Lung (tissue), 12 donors: Measurements from ENCODE around the gene CCDC102A. TPM values are rescaled to one million over a fixed set of nuclear protein-coding genes. Genes with fewer than 3 reads are reported as not detected.

Experiments
- ATAC-seq: fragments of 200-7000 bp; cut with Tn5 transposase; one replicate; pipeline ENCODE4 v1.9.1; 2020; ENCODE audit warnings: moderate number of reproducible peaks; ENCODE audit not compliant: insufficient read depth, low FRiP score
- DNase-seq, 3 donors: peaks; one replicate each; pipeline ENCODE4 v3.0.0-alpha.2; 2013 to 2017
- H3K27ac ChIP-seq, 2 donors: one replicate each; pipeline ENCODE4 v1.5.1; 2013; ENCODE audit warnings: mild to moderate bottlenecking in 2 of 2, moderate library complexity in 2 of 2, control low read depth in 1 of 2, inconsistent platforms in 1 of 2, low read depth in 1 of 2, low read length in 1 of 2
- H3K27me3 ChIP-seq, 3 donors: one replicate each; pipeline ENCODE4 v1.5.1; 2013; ENCODE audit warnings: low read length in 2 of 3; ENCODE audit not compliant: control insufficient read depth in 3 of 3, insufficient read depth in 3 of 3
- H3K36me3 ChIP-seq, 4 donors: one replicate each; pipeline ENCODE4 v1.5.1; 2013; ENCODE audit warnings: low read length in 4 of 4, mild to moderate bottlenecking in 1 of 4, moderate library complexity in 1 of 4; ENCODE audit not compliant: control insufficient read depth in 4 of 4, insufficient read depth in 4 of 4
- H3K4me1 ChIP-seq, 5 donors: one replicate each; pipeline ENCODE4 v1.5.1; 2013; ENCODE audit warnings: low read length in 5 of 5, mild to moderate bottlenecking in 2 of 5, moderate library complexity in 1 of 5; ENCODE audit not compliant: control insufficient read depth in 5 of 5, insufficient read depth in 5 of 5
- H3K4me3 ChIP-seq: one replicate; pipeline ENCODE4 v1.5.1; 2013; ENCODE audit warnings: mild to moderate bottlenecking, control low read depth, moderate library complexity
- H3K9ac ChIP-seq, 2 donors: one replicate each; pipeline ENCODE4 v1.5.1; 2013; ENCODE audit warnings: low read length in 2 of 2, control low read depth in 1 of 2; ENCODE audit not compliant: insufficient read depth in 1 of 2
- H3K9me3 ChIP-seq, 4 donors: one replicate each; pipeline ENCODE4 v1.5.1; 2013; ENCODE audit warnings: low read length in 3 of 4, mild to moderate bottlenecking in 1 of 4, moderate library complexity in 1 of 4; ENCODE audit not compliant: control insufficient read depth in 4 of 4, insufficient read depth in 3 of 4
- CTCF ChIP-seq: IDR thresholded peaks from 2 replicates; pipeline ENCODE4 v1.5.1; 2012; ENCODE audit warnings: mild to moderate bottlenecking; ENCODE audit errors: control extremely low read depth, extremely low read depth
- WGBS, 2 donors: extraction: QIAGEN DNeasy Blood & Tissue Kit; methylation state at CpG; one replicate each; pipeline ENCODE4 v1.1.7; 2013; 5-methylcytosine and 5-hydroxymethylcytosine counted together
- polyA plus RNA-seq, 2 donors: library from polyadenylated mRNA; stranded (reverse); fragments of 200-250 nt; gene quantifications; one replicate each; pipeline ENCODE4 v1.2.1, GENCODE V29; 2013
- total RNA-seq, 2 donors: library from RNA; depleted of rRNA in 1 of 2; stranded (reverse); fragments of >200 nt in 1 of 2; gene quantifications; one replicate each; pipeline ENCODE4 v1.2.1, GENCODE V29; 2014 to 2021
- donor health status: control.
- donor health status: control.
- donor health status: Bipolar disorder and iron deficiency.
- donor health status: healthy.
- donor health status: DM: yes; HTN: yes; CAD: no.

The CCDC102A gene
- total and polyA plus RNA-seq, 4 donors: 3.6 to 14.0 (median 6.9) TPM

- Histone ChIP-seq H3K4me1 (no peaks in the 10 kb centered on the region), H3K4me3 (no peak overlapping the region), H3K36me3 (no peaks in the 10 kb centered on the region), H3K27me3 (no peaks in the 10 kb centered on the region), H3K27ac (no peak overlapping the region), H3K9ac (no peak overlapping the region), H3K9me3 (no peaks in the 10 kb centered on the region)
- WGBS, 2 donors: 21 to 22% methylated on average over 16 of the region's 16 CpGs
- peak; percentile 83 for ATAC-seq
- peak; percentile 90 for TF ChIP-seq CTCF
- DNase-seq: peak; percentile 71 to 77 (median 75)
Measured at GRCh38 chr16:57576429-57576870, 40.1 kb upstream of the CCDC102A start.

- ATAC-seq (no peak), DNase-seq (no peak)
- Histone ChIP-seq H3K9me3 (no peaks in the 10 kb centered on the region), H3K4me1 (no peaks in the 10 kb centered on the region), H3K27ac (no peak overlapping the region), H3K4me3 (no peak overlapping the region), H3K9ac (no peak overlapping the region), H3K36me3 (no peaks in the 10 kb centered on the region), H3K27me3 (no peaks in the 10 kb centered on the region)
- no peak for TF ChIP-seq CTCF
- WGBS, 2 donors: 82 to 88% methylated on average over 16 of the region's 16 CpGs
Measured at GRCh38 chr16:57575468-57576277, 39.3 kb upstream of the CCDC102A start.

GRCh38 chr16:57574646-57575467 lies 38.5 kb upstream of the CCDC102A start:
- no peaks in the 10 kb centered on the region for H3K36me3 ChIP-seq
- no peak overlapping the region for H3K27ac ChIP-seq
- H3K4me1 ChIP-seq: no peaks in the 10 kb centered on the region
- no peak for DNase-seq
- TF ChIP-seq CTCF: no peak
- no peak for ATAC-seq
- H3K9me3 ChIP-seq: no peaks in the 10 kb centered on the region
- WGBS, 2 donors: 90 to 92% methylated on average over 24 of the region's 24 CpGs
- H3K4me3 ChIP-seq: no peak overlapping the region
- no peak overlapping the region for H3K9ac ChIP-seq
- no peaks in the 10 kb centered on the region for H3K27me3 ChIP-seq
